ENCODE results near the gene ZNRF3.
"Not testable (repeated sequence)": the region's sequence is repeated elsewhere in the genome, so short reads cannot be mapped to it uniquely, and the experiment has no call there.

Gene ZNRF3

GRCh38 chr22:29073618-29074275, 190.4 kb downstream of the ZNRF3 start:
- no peak for FAIRE-seq

DNA sequence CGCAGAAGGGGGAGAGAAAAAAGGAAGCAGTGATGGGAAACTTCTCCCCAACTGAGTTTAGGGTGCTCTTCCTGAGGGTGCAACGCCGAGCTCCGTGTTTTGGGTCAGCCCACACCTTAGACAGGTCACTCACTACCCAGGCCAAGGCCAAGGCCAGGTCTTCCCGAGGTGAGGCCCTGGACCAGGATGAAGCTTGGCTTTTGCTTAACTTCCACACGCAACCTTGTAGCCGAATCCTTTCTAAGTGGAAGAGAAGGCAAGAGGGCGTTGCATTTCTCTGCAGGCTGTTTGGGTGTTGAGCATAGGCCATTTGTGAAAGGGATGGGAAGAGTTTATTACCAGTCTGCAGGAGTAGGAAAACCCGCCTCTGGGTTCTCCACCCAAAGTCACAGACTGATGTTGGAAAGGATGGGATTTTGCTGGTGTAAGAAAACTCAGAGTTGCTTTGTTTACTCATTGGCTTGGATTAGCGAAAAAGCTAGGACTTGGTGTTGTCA, 191.0 kb downstream of the ZNRF3 start:
- FAIRE-seq = no peak

DNA sequence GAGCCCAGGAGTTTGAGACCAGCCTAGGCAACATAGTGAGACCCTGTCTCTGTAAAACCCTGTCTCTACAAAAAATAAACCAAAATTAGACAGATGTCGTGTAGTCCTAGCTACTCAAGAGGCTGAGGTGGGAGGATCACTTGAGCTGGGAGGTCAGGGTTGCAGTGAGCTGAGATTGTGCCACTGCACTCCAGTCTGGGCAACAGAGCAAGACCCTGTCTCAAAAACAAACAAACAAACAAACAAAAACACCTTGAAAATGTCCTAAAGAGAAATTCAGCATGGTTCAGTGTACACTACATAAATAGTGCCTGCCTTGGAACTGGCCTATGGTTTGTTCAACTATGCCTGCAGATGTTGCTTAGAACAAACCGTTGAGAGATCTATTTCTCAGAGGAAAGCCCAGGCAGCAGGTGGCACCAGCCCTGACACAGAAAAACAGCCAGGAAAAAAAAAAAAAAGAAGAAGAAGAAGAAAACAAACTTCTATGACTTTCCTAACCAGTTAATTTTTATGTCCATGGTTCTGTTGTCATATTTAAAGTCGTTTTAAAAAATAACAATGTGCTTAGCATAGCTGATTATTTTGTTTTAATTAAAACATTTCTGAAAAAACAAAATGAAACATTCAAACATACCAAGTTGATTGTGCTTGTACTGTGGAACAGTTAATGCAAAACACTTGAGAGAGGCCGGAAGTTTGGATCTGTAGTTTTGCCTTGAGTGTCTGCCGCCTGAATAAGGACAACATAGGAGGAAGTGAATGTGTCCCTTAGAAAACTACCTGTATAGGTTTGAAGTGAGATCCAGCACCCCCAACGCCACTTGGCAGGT, 194.9 kb downstream of the ZNRF3 start:
- no peak for FAIRE-seq

- FAIRE-seq = no peak
These were observed 195.5 kb downstream of the ZNRF3 start for GRCh38 chr22:29078869-29079207.

- FAIRE-seq = no peak
These were observed 196.0 kb downstream of the ZNRF3 start for GRCh38 chr22:29079218-29079901.

GRCh38 chr22:29080106-29080975, 197.0 kb downstream of the ZNRF3 start:
- no peak for FAIRE-seq

- no peak for FAIRE-seq
These were observed 198.3 kb downstream of the ZNRF3 start for GRCh38 chr22:29081517-29082236.

GRCh38 chr22:29082826-29083545, 199.6 kb downstream of the ZNRF3 start:
- no peak for FAIRE-seq

DNA sequence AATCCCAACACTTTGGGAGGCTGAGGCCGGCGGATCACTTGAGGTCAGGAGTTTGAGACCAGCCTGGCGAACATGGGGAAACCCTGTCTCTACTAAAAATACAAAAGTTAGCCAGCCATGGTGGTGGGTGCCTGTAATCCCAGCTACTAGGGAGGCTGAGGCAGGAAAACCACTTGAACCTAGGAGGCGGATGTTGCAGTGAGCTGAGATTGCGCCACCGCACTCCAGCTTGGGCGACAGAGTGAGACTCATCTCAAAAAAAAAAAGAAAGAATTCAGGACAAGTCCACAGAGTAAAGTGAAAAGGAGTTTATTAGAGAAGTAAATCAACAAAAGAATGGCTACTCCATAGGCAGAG, 200.2 kb downstream of the ZNRF3 start:
- not testable (repeated sequence) for FAIRE-seq

DNA sequence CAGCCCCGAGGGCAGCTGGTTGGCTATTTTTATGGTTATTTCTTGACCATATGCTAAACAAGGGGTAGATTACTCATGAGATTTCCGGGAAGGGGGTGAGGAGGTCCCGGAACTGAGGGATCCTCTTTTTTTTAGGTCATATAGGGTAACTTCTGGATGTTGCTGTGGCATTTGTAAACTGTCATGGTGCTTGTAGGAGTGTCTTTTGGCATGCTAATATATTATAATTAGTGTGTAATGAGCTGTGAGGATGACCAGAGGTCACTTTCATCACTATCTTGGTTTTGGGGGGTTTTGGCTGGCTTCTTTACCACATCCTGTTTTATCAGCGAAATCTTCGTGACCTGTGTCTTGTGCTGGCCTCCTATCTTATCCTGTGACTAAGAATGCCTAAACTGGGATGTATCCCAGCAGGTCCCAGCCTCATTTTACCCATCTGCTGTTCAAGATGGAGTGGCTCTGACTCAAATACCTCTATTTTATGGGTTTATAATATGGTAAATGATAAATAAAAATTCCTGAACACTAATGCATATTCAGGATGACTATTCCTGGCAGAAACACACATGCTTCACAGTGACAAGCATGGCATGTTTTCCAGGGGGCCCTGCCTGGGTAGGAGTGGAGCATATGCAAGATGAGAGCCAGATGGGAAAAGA, 200.7 kb downstream of the ZNRF3 start:
- FAIRE-seq = no peak

- no peak for FAIRE-seq
These were observed 203.6 kb downstream of the ZNRF3 start for GRCh38 chr22:29087012-29087411.

DNA sequence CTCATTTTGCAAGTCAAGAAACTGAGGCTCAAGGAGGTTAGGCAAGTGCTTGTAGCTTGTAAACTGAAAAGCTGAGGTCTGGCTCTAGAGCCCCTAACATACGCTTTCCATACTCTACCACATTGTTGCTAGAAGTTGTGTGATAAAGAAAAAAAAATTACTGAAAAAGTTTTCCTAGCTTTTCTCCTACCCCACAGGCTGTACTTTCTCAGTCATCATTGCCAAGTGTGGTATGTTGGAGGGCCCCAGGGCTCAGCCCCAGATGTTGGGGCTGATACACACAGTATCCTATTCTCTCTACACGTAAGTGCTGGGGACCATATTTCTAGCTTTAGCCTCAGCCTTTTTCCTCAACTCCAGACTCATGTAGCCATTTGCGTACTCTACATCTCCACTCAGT, 205.4 kb downstream of the ZNRF3 start:
- FAIRE-seq = no peak

GRCh38 chr22:29089507-29089906, 206.1 kb downstream of the ZNRF3 start:
- FAIRE-seq = no peak

DNA sequence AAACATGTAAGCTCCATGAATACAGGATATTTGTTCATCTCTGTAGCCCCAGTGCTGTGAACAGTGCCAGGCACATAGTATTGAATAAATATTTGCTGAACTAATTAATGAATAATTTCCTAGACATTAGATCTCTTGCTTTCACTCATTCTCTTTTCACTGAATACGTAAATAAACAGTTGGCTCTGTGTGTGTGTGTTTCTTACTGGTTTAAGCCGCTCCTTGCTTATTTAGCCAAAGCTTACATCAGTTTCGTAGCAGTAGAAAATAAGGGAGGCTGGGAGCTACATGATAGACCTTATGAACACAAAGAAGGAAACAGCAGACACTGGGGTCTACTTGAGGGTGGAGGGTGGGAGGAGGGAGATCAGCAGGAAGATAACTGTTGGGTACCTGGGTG, 206.7 kb downstream of the ZNRF3 start:
- no peak for FAIRE-seq

DNA sequence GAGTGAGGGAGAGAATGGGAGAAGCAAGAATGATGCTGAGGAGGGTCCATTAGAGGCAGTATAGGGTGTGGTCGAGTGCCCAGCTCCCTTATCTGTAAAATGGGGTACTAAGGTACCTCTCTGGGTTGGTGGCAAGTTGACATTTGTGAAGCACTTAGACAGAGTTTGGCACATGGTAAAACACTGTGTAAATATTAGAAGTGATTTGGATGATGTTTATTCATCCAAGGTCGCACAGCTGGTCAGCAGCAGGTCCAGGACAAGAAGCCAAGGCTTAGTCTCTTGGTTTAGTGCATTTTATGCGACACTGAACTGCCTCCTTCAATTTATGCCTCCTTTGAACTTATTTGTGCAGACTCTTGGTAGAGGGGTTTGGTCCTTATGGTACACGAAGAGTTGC, 208.9 kb downstream of the ZNRF3 start:
- FAIRE-seq = no peak

DNA sequence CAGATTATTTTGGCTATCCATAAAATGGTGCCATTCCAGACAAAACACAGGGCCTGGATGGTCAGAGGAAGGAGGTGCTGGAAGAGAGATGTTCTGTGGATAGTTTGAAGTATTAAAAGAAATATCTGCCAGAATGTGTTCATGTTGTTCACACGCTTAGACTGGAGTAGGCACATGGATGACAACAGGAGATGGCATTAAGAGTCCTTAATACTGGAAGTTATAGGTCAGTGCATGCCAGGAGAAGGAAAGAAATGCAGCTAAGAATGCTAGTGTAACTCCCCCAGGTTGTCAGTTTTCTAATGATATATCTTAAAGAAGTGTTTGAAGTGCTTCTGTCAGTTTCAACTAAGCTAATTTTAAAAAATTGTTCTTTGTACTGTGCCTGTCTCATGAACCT, 209.7 kb downstream of the ZNRF3 start:
- no peak for FAIRE-seq

DNA sequence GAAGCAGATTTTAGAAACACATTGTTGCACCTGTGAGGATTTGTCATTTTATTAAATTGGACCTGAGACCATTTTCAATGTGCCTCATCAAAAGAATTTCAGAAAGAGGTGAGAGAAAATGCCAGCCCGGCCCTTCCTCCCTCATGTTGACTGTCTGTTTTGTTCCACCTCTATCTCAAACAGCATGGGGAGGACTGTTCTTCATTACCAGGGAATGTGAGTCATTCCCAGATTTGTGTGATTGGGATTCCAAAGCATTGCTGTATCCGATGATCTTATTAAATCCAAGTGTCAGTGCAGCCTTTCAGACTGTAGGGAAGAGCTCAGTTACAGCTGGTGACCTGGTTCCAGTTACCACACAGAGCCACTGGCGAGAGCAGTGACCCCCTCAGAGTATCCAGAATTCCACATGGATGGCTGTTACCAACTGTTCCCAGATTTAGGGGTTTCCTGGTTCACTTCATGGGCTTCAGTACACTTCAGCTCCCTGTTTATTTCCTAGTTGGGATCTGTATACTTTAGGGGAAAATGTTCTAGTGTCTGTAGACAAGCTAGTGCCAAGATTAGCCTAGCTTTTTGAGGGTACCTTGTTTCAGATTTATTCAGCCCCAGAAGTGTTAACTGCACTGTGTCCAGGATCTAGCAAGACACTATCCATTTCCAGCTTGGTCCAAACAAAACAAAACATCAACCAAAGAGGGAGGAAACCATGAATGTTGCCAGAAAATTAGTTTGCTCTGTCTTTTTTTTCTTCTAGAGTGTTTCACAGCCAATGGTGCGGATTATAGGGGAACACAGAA, 210.3 kb downstream of the ZNRF3 start:
- FAIRE-seq = no peak

DNA sequence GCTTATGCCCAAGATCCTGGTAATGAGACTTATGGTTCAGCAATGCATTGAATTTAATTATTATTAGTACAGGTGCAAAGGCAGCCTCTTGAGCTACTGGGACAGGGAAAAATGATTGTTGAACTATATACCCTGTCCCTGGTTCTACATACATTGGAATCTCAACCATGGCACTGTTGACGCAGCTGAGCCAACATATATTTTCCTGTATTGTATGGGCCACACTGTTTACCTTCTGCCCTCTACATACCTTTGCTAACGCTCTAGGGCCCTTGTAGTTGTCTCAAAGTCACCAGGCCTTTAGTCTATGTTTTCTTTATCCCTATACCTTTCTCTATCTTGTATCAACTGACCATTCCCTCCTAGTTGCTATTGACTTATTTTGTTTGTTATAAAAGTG, 212.1 kb downstream of the ZNRF3 start:
- no peak for FAIRE-seq

DNA sequence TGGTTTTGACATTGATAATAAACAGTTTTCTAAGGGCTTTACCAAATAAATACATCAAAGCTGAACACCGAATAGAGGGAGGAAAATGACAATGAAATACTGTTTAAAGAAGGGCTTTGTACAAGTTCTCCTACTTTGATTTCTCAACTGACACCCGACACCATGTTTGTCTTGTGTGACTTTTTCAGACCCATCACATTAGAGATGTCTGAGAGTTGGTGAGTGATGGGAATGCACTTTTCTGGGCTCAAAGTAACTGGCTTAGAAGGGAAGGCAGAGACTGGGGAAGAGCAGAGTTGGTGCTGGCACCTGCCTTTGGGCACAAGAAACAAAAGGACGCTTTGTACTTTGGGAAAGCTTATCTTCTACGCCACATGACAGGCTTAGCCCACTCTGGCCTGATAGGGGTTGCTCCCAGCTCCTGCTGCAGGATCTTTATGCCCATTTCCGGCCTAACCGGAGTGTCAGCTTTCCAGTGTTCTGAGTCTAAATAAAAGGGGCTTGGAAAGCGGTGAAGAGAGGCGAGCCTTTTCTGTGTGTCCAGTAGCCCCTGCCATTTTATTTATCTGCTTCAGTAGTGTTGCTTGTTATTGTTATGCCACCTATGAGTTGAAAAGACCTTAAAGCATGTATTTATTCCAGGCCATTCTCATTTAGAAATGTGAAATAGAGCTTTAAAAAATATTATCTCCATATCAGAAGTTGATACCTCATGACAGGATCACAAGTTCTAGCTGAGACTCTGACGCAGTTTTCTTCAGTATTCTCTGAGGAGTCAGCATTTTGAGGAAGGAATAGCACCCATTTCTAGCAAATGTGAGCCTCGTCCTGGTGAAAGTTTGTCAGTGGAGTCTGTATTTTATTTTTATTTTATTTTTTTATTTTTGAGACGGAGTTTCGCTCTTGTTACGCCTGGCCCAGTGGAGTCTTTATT, 213.6 kb downstream of the ZNRF3 start:
- no peak for FAIRE-seq

Data from A204.1 (cell line).